Esophagus squamous epithelium (tissue), 5 donors: ENCODE data around the gene PRELP. TPM values are rescaled to one million over a fixed set of nuclear protein-coding genes. Genes with fewer than 3 reads are reported as not detected.

ENCODE experiments used
- DNase-seq: peaks from one replicate; lab custom pipeline; 2025; lab: John Stamatoyannopoulos, UW
- H3K27ac ChIP-seq, 4 donors: fragments of 200-600 bp; sonication (generic); one replicate each; pipeline ENCODE4 v1.5.1; 2016 to 2019; ENCODE audit warnings: mild to moderate bottlenecking in 1 of 4
- H3K27me3 ChIP-seq, 4 donors: fragments of 200-600 bp; sonication (generic); 1 replicate in 3 of 4; 2 replicates in 1 of 4; pipeline versions ENCODE4 v1.5.1 to v1.6.0; 2017 to 2021; ENCODE audit warnings: antibody characterized with exemption in 1 of 4
- H3K36me3 ChIP-seq, 3 donors: fragments of 200-600 bp; sonication (generic); one replicate each; pipeline ENCODE4 v1.5.1; 2016 to 2019
- H3K4me1 ChIP-seq, 3 donors: fragments of 200-600 bp; sonication (generic); one replicate each; pipeline ENCODE4 v1.5.1; 2017 to 2019
- H3K4me3 ChIP-seq, 4 donors: fragments of 200-600 bp; sonication (generic); 1 replicate in 3 of 4; 2 replicates in 1 of 4; pipeline ENCODE4 v1.5.1; 2016 to 2019; ENCODE audit warnings: mild to moderate bottlenecking in 2 of 4, moderate library complexity in 1 of 4
- H3K9me3 ChIP-seq, 3 donors: fragments of 200-600 bp; sonication (generic); one replicate each; pipeline ENCODE4 v1.5.1; 2016 to 2019
- CTCF ChIP-seq, 6 experiments: fragments of 450-650 bp in 4 of 6; fragments of 200-600 bp in 2 of 6; sonication (generic) in 2 of 6; IDR thresholded peaks; one replicate each; pipeline ENCODE4 v1.5.1; 2016 to 2019; ENCODE audit warnings: antibody characterized with exemption in 6 of 6, mild to moderate bottlenecking in 4 of 6, moderate library complexity in 4 of 6
- POLR2A ChIP-seq, 4 donors: fragments of 450-650 bp; IDR thresholded peaks; one replicate each; pipeline ENCODE4 v1.6.1; 2017; ENCODE audit warnings: antibody characterized with exemption in 4 of 4, mild to moderate bottlenecking in 4 of 4, moderate library complexity in 3 of 4
- WGBS, 2 donors: methylation state at CpG; one replicate each; pipeline ENCODE4 v1.1.5; 2018; 5-methylcytosine and 5-hydroxymethylcytosine counted together
- intact Hi-C: fragments of 100-400 bp; cut with DNase I; formaldehyde crosslinking; loops from one replicate; pipeline ENCODE4 v1.15.0; 2022
- total RNA-seq, 4 donors: library from RNA; depleted of rRNA; stranded (reverse); fragments of >200 nt; gene quantifications; one replicate each; pipeline ENCODE4 v1.1.0, GENCODE V29; 2016
- donor health status: DM: yes; HTN: yes; CAD: no.

PRELP gene
- total RNA-seq, 4 donors from 2014 or later = 2.2 to 71.0 (median 9.1) TPM

- Histone ChIP-seq H3K36me3 (no peaks in the 10 kb centered on the region), H3K4me3 (no peak overlapping the region), H3K4me1 (peaks cover 4 to 24% (median 6%) of the 10 kb centered on the region in 3 donors), H3K9me3 (no peaks in the 10 kb centered on the region), H3K27me3 (no peaks in the 10 kb centered on the region), H3K27ac (no peak overlapping the region)
- intact Hi-C loops = no loop called here
- no peak for TF ChIP-seq POLR2A (IDR thresholded peaks at IDR 0.05)
- no peak for TF ChIP-seq CTCF (IDR thresholded peaks at IDR 0.05)
- 67 to 70% methylated on average over 5 of the region's 5 CpGs for WGBS, 2 donors
- no peak for DNase-seq
Measured at GRCh38 chr1:203537806-203538464, 62.3 kb downstream of the PRELP start.

GRCh38 chr1:203538726-203539125 lies 63.1 kb downstream of the PRELP start:
- intact Hi-C loops = no loop called here
- no peak for DNase-seq
- H3K9me3 ChIP-seq = no peaks in the 10 kb centered on the region
- no peak overlapping the region for H3K27ac ChIP-seq
- no peak for TF ChIP-seq POLR2A (IDR thresholded peaks at IDR 0.05)
- no peak for TF ChIP-seq CTCF (IDR thresholded peaks at IDR 0.05)
- H3K36me3 ChIP-seq = no peaks in the 10 kb centered on the region
- WGBS, 2 donors = 44 to 53% methylated on average over 1 of the region's 1 CpG
- peaks cover 4 to 20% (median 6%) of the 10 kb centered on the region in 3 donors for H3K4me1 ChIP-seq
- no peak overlapping the region for H3K4me3 ChIP-seq
- H3K27me3 ChIP-seq = no peaks in the 10 kb centered on the region

GRCh38 chr1:203539831-203540546 lies 64.4 kb downstream of the PRELP start:
- intact Hi-C loops = no loop called here
- no peak for DNase-seq

More at GRCh38 chr1:203539831-203540546, 64.4 kb downstream of the PRELP start:
- no peaks in the 10 kb centered on the region for H3K27me3 ChIP-seq
- no peak for TF ChIP-seq CTCF (IDR thresholded peaks at IDR 0.05)
- TF ChIP-seq POLR2A (IDR thresholded peaks at IDR 0.05) = no peak
- H3K4me3 ChIP-seq = no peak overlapping the region
- no peaks in the 10 kb centered on the region for H3K9me3 ChIP-seq
- H3K27ac ChIP-seq = no peak overlapping the region
- peaks cover under 1 to 10% (median 4%) of the 10 kb centered on the region in 3 donors for H3K4me1 ChIP-seq
- no peaks in the 10 kb centered on the region for H3K36me3 ChIP-seq
- WGBS, 2 donors = 81 to 94% methylated on average over 4 to 5 of the region's 5 CpGs

Other genes with a start within 250 kb of the PRELP start
- gene CHIT1, start 246.1 kb upstream of the PRELP start, total RNA-seq = under 1 TPM in 1 of 4 donors, not detected in 3; 1.00 TPM
- 10 to 100 TPM; 29.7 to 46.2 (median 41.3) TPM for gene BTG2, start 170.3 kb upstream of the PRELP start, total RNA-seq
- gene FMOD, start 124.7 kb upstream of the PRELP start, total RNA-seq = 10 to 100 TPM in 2 of 4 donors, 1 to 10 TPM in 2; 4.3 to 29.9 (median 9.9) TPM
- not detected for gene OPTC, start 18.3 kb downstream of the PRELP start, total RNA-seq
- gene ATP2B4, start 151.0 kb downstream of the PRELP start, total RNA-seq = 10 to 100 TPM; 23.7 to 58.9 (median 39.2) TPM